Lower lobe of right lung (tissue), 2 donors: ENCODE results near the gene DYNLL1. TPM values are rescaled to one million over a fixed set of nuclear protein-coding genes. Genes with fewer than 3 reads are reported as not detected.
"Not testable (repeated sequence)": the region's sequence is repeated elsewhere in the genome, so short reads cannot be mapped to it uniquely, and the experiment has no call there.

Source experiments
- ATAC-seq, 2 donors: fragments of 200-7000 bp; cut with Tn5 transposase; one replicate each; pipeline ENCODE4 v1.9.1; 2020 to 2022; ENCODE audit warnings: mild to moderate bottlenecking in 2 of 2, moderate library complexity in 2 of 2
- DNase-seq: peaks from one replicate; pipeline ENCODE4 v3.0.0-alpha.2; 2020
- H3K27ac ChIP-seq: fragments of 200-600 bp; one replicate; pipeline ENCODE4 v1.8.0; 2022
- H3K27me3 ChIP-seq: fragments of 200-600 bp; one replicate; pipeline ENCODE4 v1.8.0; 2022; ENCODE audit warnings: low read depth
- H3K36me3 ChIP-seq: fragments of 200-600 bp; one replicate; pipeline ENCODE4 v1.8.0; 2022; ENCODE audit warnings: mild to moderate bottlenecking
- H3K4me1 ChIP-seq: fragments of 200-600 bp; one replicate; pipeline ENCODE4 v1.8.0; 2022
- H3K4me3 ChIP-seq: fragments of 200-600 bp; one replicate; pipeline ENCODE4 v1.8.0; 2022; ENCODE audit warnings: mild to moderate bottlenecking
- H3K9me3 ChIP-seq: fragments of 200-600 bp; one replicate; pipeline ENCODE4 v1.8.0; 2022
- intact Hi-C: fragments of 100-400 bp; cut with DNase I; formaldehyde crosslinking; loops from one replicate; pipeline ENCODE4 v1.11.0; 2022
- total RNA-seq: library from RNA; stranded (reverse); fragmentation: NEBNext Ultra II Directional; extraction: Animal tissue kit (Norgen Biotek cat#: 25700); gene quantifications from one replicate; pipeline ENCODE4 v1.2.1, GENCODE V29; 2021
- TF ChIP-seq, protein P1 (sequence below): fragments of 200-600 bp; IDR thresholded peaks from one replicate; pipeline ENCODE4 v1.8.0; 2022; ENCODE audit warnings: antibody characterized with exemption, mild to moderate bottlenecking
- donor health status: DM: no; HTN: yes; CAD: no; lungs with severe emphysema.

The DYNLL1 gene
- total RNA-seq, 1 donor from 2014 or later: 285 TPM

DNA sequence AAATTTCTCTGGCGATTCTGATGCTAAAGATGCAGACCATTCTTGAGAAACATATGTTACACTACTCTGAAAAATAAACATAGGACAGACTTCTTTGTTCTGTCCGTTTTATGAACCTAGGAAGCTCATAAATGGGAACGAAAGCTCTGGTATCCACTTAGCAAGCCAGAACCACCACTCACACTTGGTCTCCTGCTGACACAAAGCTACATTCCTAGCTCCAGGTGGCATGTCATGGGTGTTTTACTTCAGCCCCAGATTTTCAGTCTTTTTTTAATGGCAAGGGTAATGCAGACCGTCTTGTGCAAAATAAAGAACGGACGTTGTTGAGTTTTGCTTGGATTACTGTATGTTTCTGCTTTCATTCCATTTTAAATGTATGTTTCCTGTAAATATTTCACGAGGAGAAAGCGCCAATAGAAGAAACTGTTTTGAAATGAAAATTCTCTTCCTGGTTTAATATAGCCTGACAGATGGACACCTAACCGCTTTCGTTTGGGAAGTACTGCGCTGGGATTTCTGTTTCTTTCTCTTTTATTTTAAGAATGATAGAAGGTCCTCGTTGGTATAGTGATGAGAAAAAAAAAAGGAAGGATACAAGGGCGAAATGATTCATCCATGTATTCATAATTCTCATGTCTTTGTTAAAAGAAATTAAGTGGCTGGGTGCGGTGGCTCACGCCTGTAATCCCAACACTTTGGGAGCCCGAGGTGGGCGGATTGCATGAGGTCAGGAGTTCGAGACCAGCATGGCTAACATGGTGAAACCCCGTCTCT is 33.9 kb downstream of the DYNLL1 start:
- intact Hi-C loops: no loop called here
- ATAC-seq: peak; percentile 49 to 68
- no peak for DNase-seq
- Histone ChIP-seq H3K27me3 (no peaks in the 10 kb centered on the region), H3K36me3 (peaks cover 3% of the 10 kb centered on the region), H3K4me3 (peak overlapping the region; percentile 79), H3K4me1 (peaks cover 13% of the 10 kb centered on the region), H3K9me3 (no peaks in the 10 kb centered on the region), H3K27ac (peak overlapping the region; percentile 90)
- TF ChIP-seq, protein P1, sequence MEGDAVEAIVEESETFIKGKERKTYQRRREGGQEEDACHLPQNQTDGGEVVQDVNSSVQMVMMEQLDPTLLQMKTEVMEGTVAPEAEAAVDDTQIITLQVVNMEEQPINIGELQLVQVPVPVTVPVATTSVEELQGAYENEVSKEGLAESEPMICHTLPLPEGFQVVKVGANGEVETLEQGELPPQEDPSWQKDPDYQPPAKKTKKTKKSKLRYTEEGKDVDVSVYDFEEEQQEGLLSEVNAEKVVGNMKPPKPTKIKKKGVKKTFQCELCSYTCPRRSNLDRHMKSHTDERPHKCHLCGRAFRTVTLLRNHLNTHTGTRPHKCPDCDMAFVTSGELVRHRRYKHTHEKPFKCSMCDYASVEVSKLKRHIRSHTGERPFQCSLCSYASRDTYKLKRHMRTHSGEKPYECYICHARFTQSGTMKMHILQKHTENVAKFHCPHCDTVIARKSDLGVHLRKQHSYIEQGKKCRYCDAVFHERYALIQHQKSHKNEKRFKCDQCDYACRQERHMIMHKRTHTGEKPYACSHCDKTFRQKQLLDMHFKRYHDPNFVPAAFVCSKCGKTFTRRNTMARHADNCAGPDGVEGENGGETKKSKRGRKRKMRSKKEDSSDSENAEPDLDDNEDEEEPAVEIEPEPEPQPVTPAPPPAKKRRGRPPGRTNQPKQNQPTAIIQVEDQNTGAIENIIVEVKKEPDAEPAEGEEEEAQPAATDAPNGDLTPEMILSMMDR: no peak

DNA sequence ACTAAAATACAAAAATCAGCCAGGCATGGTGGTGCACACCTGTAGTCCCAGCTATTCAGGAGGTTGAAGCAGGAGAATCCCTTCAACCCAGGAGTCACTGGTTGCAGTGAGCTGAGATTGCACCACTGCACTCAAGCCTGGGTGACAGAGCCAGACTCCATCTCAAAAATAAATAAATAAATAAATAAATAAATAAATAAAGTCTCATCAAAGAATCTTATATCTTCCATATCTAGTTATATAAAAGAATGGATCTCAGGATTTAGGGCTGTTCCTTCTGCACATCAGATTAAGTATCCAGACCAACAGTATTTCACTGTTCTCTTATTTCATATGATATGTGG is 34.5 kb downstream of the DYNLL1 start:
- ATAC-seq, DNase-seq, H3K36me3 ChIP-seq, H3K9me3 ChIP-seq, intact Hi-C loops, H3K27me3 ChIP-seq: not testable (repeated sequence)
- H3K4me3 ChIP-seq: peak overlapping the region; percentile 79
- H3K4me1 ChIP-seq: peaks cover 16% of the 10 kb centered on the region
- peak overlapping the region; percentile 90 for H3K27ac ChIP-seq

- Histone ChIP-seq H3K4me1 (peaks cover 39% of the 10 kb centered on the region), H3K27ac (no peak overlapping the region), H3K9me3 (no peaks in the 10 kb centered on the region), H3K27me3 (no peaks in the 10 kb centered on the region), H3K4me3 (no peak overlapping the region), H3K36me3 (no peaks in the 10 kb centered on the region)
- ATAC-seq (no peak), DNase-seq (no peak)
- intact Hi-C loops: no loop called here
- TF ChIP-seq, protein P1: no peak
These were observed 36.9 kb downstream of the DYNLL1 start for GRCh38 chr12:120532701-120533238.

- TF ChIP-seq, protein P1: no peak
- Histone ChIP-seq H3K27ac (peak within 1 kb of the TSS; percentile 91), H3K36me3 (no peaks in the 10 kb centered on the region), H3K27me3 (no peaks in the 10 kb centered on the region), H3K4me3 (peak within 1 kb of the TSS; percentile 77), H3K4me1 (peaks cover 47% of the 10 kb centered on the region), H3K9me3 (no peaks in the 10 kb centered on the region)
- intact Hi-C loops: no loop called here
- ATAC-seq: peak; percentile 83 to 87
- peak; percentile 77 for DNase-seq
These were observed 38.3 kb downstream of the DYNLL1 start, which contains the start of gene RNF10 for GRCh38 chr12:120534203-120534702. Gene RNF10, plus strand, starts transcription at chr12:120534356. Its CDS starts 456 bp downstream, at chr12:120534812.

GRCh38 chr12:120534703-120535655 is 39.1 kb downstream of the DYNLL1 start:
- intact Hi-C loops: no loop called here
- Histone ChIP-seq H3K27ac (peak overlapping the region; percentile 91), H3K9me3 (no peaks in the 10 kb centered on the region), H3K36me3 (no peaks in the 10 kb centered on the region), H3K27me3 (no peaks in the 10 kb centered on the region), H3K4me3 (peak overlapping the region; percentile 77), H3K4me1 (peaks cover 48% of the 10 kb centered on the region)
- DNase-seq (peak; percentile 60), ATAC-seq (peak; percentile 67 to 75)
- TF ChIP-seq, protein P1: no peak
